Fibroblast of the aortic adventitia (primary cell): ENCODE results near the gene PDZRN4. TPM values are rescaled to one million over a fixed set of nuclear protein-coding genes. Genes with fewer than 3 reads are reported as not detected.
"Not testable (repeated sequence)": the region's sequence is repeated elsewhere in the genome, so short reads cannot be mapped to it uniquely, and the experiment has no call there.

ENCODE experiments used
- DNase-seq: peaks from one replicate; pipeline ENCODE4 v3.0.0-alpha.2; 2010; ENCODE audit warnings: low read depth
- H3K4me3 ChIP-seq: 2 replicates; pipeline ENCODE4 v1.5.1; 2011; ENCODE audit warnings: low read depth, mild to moderate bottlenecking, control low read depth, low read length, moderate library complexity
- total RNA-seq: library from RNA; depleted of rRNA; stranded (reverse); fragments of >200 nt; gene quantifications from 2 replicates; pipeline ENCODE4 v1.2.3, GENCODE V29; 2012; ENCODE audit warnings: low replicate concordance
- TF ChIP-seq, protein P1 (sequence below): IDR thresholded peaks from 2 replicates; pipeline ENCODE4 v1.5.1; 2011; ENCODE audit warnings: mild to moderate bottlenecking, low read length, control low read depth, inconsistent platforms; ENCODE audit not compliant: insufficient read depth

The PDZRN4 gene
- total RNA-seq, 1 donor, result not detected

DNA sequence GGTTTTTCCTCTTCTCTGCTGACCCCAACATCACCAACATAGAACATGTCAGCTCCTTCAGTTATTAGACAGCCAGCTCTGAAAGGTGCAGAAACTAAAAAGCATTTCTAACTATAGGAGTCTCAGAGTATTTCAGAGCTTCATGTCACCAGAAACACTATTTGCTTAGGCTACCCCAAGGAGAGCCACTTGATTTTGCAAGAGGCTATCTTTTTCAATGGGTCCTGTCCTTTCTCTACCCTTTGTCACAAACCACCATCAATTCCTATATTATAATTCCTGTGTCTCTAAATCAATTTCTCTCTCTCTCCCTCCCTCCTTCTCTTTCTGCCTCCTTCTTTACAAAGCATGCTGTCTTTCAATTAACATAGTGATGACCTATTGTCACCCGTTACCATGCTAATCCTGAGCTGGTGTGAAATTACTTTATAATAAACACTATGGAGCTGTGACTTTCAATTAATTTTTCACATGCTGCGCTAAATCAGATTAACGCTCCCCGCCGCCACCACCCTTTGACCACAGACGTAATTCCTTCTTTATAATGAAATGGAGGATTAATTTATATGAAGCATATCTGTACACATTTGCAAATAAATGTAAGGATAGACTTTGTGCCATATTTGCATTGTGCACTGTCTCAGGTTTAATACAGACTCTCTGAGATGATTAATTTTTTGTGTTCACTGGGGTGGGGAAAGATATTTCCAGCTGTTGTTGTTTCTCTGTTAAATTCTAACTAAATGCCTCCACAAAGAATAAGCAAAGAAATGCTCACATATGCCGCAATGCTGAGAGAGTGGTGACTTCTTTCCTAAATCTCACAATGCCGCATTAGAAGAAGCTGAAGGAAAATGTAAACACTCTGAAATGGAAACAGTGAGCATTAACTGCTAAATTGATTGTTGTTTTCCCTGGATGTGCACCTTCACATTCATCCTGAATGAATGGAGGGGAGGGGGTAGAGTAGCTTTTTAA is 418.6 kb downstream of the PDZRN4 start:
- H3K4me3 ChIP-seq, result no peak overlapping the region
- no peak for DNase-seq
- TF ChIP-seq, protein P1, sequence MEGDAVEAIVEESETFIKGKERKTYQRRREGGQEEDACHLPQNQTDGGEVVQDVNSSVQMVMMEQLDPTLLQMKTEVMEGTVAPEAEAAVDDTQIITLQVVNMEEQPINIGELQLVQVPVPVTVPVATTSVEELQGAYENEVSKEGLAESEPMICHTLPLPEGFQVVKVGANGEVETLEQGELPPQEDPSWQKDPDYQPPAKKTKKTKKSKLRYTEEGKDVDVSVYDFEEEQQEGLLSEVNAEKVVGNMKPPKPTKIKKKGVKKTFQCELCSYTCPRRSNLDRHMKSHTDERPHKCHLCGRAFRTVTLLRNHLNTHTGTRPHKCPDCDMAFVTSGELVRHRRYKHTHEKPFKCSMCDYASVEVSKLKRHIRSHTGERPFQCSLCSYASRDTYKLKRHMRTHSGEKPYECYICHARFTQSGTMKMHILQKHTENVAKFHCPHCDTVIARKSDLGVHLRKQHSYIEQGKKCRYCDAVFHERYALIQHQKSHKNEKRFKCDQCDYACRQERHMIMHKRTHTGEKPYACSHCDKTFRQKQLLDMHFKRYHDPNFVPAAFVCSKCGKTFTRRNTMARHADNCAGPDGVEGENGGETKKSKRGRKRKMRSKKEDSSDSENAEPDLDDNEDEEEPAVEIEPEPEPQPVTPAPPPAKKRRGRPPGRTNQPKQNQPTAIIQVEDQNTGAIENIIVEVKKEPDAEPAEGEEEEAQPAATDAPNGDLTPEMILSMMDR, result no peak

DNA sequence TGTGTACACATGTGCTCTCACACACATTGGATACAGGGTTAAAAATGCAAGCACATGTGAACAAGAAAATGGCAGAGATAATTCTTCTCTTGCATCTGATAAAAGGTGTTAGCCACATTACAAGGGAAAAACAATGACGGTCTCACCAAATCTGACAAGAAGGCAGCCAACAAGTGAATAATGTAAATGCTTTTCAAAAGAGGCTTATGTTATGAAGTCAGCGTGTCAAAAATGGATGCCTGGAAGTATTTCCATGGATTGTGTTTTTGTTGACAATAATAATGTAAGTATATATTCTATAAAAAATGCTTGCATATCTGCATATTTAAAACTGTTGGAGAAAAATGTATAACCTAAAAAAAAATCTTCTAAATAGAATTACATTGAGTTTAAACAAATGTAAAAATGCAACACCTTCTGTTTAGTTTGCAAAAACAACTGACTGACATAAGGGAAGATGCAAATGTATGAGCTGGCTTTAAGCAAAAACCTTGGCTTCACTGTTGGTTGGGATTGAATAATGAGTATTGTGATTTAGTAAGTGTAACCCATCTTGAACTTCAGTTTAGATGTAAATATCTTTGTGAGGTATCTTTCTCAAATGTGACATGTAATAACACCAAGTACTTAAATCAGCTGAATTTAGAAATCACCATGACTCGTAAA is 424.9 kb downstream of the PDZRN4 start:
- TF ChIP-seq, protein P1, result no peak
- DNase-seq, result no peak
- H3K4me3 ChIP-seq, result no peak overlapping the region

DNA sequence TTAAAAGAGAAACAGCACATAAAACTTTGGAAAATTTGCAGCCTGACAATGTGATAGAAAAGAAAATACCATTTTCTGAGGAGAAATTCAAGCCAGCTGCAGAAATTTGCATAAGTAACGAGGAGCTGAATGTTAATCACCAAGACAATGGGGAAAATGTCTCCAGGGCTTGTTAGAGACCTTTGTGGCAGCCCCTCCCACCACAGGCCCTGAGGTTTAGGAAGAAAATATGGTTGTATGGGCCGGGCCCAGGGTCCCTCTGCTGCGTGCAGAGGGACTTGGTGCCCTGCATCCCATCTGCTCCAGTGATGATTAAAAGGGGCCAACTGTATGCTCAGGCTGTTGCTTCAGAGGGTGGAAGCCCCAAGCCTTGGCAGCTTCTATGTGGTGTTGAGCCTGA is 427.1 kb downstream of the PDZRN4 start:
- not testable (repeated sequence) for H3K4me3 ChIP-seq, DNase-seq

- TF ChIP-seq, protein P1, result no peak
- no peak for DNase-seq
- no peak overlapping the region for H3K4me3 ChIP-seq
These were observed 431.6 kb downstream of the PDZRN4 start for GRCh38 chr12:41619705-41620104.

DNA sequence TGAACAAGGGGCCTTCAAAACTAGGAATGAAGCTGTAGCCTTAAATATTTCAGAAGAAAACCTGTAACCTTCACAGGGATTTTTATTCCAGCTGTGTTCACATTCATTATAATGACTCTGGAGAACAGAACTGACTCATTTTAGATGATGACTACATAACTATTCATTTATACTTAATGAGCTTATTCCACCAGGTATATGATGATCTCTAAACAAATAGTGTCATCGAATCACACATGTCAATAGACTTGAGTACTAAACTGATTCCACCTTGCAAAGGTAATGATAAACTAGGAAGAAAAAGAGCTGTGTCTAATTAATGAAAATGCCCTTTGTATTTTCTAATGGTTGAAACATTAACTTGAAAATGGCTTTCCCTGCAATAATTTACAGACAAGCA is 433.2 kb downstream of the PDZRN4 start:
- H3K4me3 ChIP-seq, result no peak overlapping the region
- DNase-seq, result no peak
- TF ChIP-seq, protein P1, result no peak
